Measurements from ENCODE around the gene ARSG.

The ARSG gene

GRCh38 chr17:68432086-68432864 lies 141.0 kb downstream of the ARSG start:
- Histone ChIP-seq H3F3A (ENCODE audit: insufficient read depth, low read length) (no peaks in the 10 kb centered on the region), H3K9ac (ENCODE audit: low read length) (no peak overlapping the region; the same call in 1 of the 2 replicates), H3K27ac (ENCODE audit: low read depth, low read length, poor library complexity, severe bottlenecking) (no peak overlapping the region), H4K20me1 (ENCODE audit: insufficient read depth, low read length) (no peaks in the 10 kb centered on the region), H3K27me3 (ENCODE audit: insufficient read depth, low read length) (no peaks in the 10 kb centered on the region), H3K4me2 (ENCODE audit: low read length) (peak overlapping the region; percentile 65), H3K9me3 (ENCODE audit: low read length) (no peaks in the 10 kb centered on the region), H3K36me3 (ENCODE audit: insufficient read depth, low read length) (peaks cover 36% of the 10 kb centered on the region), H2AFZ (ENCODE audit: low read length) (no peak overlapping the region), H3K4me3 (ENCODE audit: low read depth, low read length, poor library complexity, severe bottlenecking) (peak overlapping the region; percentile 20), H3K4me1 (ENCODE audit: insufficient read depth, low read length, severe bottlenecking) (peaks cover 25% of the 10 kb centered on the region), H3K9me2 (ENCODE audit: low read depth, low read length) (no peaks in the 10 kb centered on the region), H3K79me2 (ENCODE audit: insufficient read depth, low read length) (no peaks in the 10 kb centered on the region)
- TF ChIP-seq EZH2 (IDR thresholded peaks at IDR 0.05; ENCODE audit: borderline replicate concordance, low read length), result no peak
- TF ChIP-seq, protein P1, sequence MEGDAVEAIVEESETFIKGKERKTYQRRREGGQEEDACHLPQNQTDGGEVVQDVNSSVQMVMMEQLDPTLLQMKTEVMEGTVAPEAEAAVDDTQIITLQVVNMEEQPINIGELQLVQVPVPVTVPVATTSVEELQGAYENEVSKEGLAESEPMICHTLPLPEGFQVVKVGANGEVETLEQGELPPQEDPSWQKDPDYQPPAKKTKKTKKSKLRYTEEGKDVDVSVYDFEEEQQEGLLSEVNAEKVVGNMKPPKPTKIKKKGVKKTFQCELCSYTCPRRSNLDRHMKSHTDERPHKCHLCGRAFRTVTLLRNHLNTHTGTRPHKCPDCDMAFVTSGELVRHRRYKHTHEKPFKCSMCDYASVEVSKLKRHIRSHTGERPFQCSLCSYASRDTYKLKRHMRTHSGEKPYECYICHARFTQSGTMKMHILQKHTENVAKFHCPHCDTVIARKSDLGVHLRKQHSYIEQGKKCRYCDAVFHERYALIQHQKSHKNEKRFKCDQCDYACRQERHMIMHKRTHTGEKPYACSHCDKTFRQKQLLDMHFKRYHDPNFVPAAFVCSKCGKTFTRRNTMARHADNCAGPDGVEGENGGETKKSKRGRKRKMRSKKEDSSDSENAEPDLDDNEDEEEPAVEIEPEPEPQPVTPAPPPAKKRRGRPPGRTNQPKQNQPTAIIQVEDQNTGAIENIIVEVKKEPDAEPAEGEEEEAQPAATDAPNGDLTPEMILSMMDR (IDR thresholded peaks at IDR 0.05; ENCODE audit: low read length), result no peak

GRCh38 chr17:68433211-68433610 lies 141.9 kb downstream of the ARSG start:
- Histone ChIP-seq H2AFZ (ENCODE audit: low read length) (no peak overlapping the region), H3K9me3 (ENCODE audit: low read length) (no peaks in the 10 kb centered on the region), H3K9ac (ENCODE audit: low read length) (no peak overlapping the region), H3K9me2 (ENCODE audit: low read depth, low read length) (no peaks in the 10 kb centered on the region), H3K27ac (ENCODE audit: low read depth, low read length, poor library complexity, severe bottlenecking) (no peak overlapping the region), H3K36me3 (ENCODE audit: insufficient read depth, low read length) (peaks cover 34% of the 10 kb centered on the region), H3K79me2 (ENCODE audit: insufficient read depth, low read length) (no peaks in the 10 kb centered on the region), H4K20me1 (ENCODE audit: insufficient read depth, low read length) (no peaks in the 10 kb centered on the region), H3K4me1 (ENCODE audit: insufficient read depth, low read length, severe bottlenecking) (peaks cover 34% of the 10 kb centered on the region), H3K27me3 (ENCODE audit: insufficient read depth, low read length) (no peaks in the 10 kb centered on the region), H3K4me2 (ENCODE audit: low read length) (no peak overlapping the region), H3K4me3 (ENCODE audit: low read depth, low read length, poor library complexity, severe bottlenecking) (no peak overlapping the region), H3F3A (ENCODE audit: insufficient read depth, low read length) (no peaks in the 10 kb centered on the region)
- no peak for TF ChIP-seq EZH2 (IDR thresholded peaks at IDR 0.05; ENCODE audit: borderline replicate concordance, low read length)
- TF ChIP-seq, protein P1 (IDR thresholded peaks at IDR 0.05; ENCODE audit: low read length), result no peak

GRCh38 chr17:68433911-68434508 lies 142.7 kb downstream of the ARSG start:
- Histone ChIP-seq H4K20me1 (ENCODE audit: insufficient read depth, low read length) (no peaks in the 10 kb centered on the region), H3K9me3 (ENCODE audit: low read length) (no peaks in the 10 kb centered on the region), H2AFZ (ENCODE audit: low read length) (no peak overlapping the region), H3K27me3 (ENCODE audit: insufficient read depth, low read length) (no peaks in the 10 kb centered on the region), H3K9ac (ENCODE audit: low read length) (no peak overlapping the region), H3K79me2 (ENCODE audit: insufficient read depth, low read length) (no peaks in the 10 kb centered on the region), H3K4me1 (ENCODE audit: insufficient read depth, low read length, severe bottlenecking) (peaks cover 42% of the 10 kb centered on the region), H3K4me3 (ENCODE audit: low read depth, low read length, poor library complexity, severe bottlenecking) (no peak overlapping the region), H3K36me3 (ENCODE audit: insufficient read depth, low read length) (peaks cover 26% of the 10 kb centered on the region), H3K9me2 (ENCODE audit: low read depth, low read length) (no peaks in the 10 kb centered on the region), H3K27ac (ENCODE audit: low read depth, low read length, poor library complexity, severe bottlenecking) (no peak overlapping the region), H3F3A (ENCODE audit: insufficient read depth, low read length) (no peaks in the 10 kb centered on the region), H3K4me2 (ENCODE audit: low read length) (no peak overlapping the region)
- TF ChIP-seq EZH2 (IDR thresholded peaks at IDR 0.05; ENCODE audit: borderline replicate concordance, low read length), result no peak
- TF ChIP-seq, protein P1 (IDR thresholded peaks at IDR 0.05; ENCODE audit: low read length), result no peak

All from OCI-LY1 (cell line).